Astrocyte (in vitro differentiated cells and primary cell): ENCODE results near the gene CPPED1.

Source experiments
- EZH2 ChIP-seq: IDR thresholded peaks from 2 replicates; pipeline ENCODE4 v1.6.1; 2012; ENCODE audit warnings: mild to moderate bottlenecking, low read length, inconsistent platforms; ENCODE audit not compliant: insufficient read depth
- TF ChIP-seq, protein P1 (sequence below): IDR thresholded peaks from 2 replicates; pipeline ENCODE4 v1.5.1; 2011; ENCODE audit warnings: low read depth, mild to moderate bottlenecking, inconsistent platforms, low read length, moderate library complexity; ENCODE audit not compliant: insufficient read depth

DNA sequence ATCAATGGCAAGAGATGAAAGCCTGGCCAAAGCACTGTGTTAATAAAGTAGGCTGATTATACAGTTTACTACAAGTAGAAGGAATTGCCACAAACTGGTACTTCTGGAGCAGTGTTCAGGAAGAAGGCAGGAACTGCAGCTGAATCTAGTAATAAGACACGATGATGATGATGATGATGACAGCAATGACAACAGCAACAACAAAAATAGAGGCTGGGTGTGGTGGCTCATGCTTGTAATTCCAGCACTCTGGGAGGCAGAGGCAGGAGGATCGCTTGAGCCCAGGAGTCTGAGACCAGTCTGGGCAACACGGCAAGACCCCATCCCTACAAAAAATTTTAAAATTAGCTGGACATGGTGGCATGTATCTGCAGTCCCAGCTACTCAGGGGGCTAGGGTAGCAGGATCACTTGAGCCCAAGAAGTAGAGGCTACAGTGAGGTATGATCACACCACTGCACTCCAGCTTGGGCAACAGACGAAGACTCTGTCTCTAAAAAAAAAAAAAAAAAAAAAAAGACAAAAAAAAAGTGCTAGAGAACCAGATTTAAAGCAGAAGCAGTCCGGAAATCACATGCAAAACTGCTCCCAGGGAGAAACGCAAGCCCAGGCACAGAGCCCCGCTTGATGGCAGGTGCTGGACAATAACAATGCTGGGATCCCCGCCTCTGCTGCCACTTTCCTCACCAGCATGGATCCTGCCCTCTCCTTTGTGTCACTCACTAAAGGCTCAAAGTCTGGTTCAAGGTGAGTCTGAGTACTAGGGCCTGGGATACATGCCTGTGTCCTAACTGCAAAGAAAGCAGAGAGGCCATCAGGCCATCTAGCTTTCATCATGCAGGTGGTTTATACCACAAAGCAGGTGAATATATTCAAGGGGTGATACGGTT lies 44.8 kb downstream of the CPPED1 start:
- TF ChIP-seq, protein P1, sequence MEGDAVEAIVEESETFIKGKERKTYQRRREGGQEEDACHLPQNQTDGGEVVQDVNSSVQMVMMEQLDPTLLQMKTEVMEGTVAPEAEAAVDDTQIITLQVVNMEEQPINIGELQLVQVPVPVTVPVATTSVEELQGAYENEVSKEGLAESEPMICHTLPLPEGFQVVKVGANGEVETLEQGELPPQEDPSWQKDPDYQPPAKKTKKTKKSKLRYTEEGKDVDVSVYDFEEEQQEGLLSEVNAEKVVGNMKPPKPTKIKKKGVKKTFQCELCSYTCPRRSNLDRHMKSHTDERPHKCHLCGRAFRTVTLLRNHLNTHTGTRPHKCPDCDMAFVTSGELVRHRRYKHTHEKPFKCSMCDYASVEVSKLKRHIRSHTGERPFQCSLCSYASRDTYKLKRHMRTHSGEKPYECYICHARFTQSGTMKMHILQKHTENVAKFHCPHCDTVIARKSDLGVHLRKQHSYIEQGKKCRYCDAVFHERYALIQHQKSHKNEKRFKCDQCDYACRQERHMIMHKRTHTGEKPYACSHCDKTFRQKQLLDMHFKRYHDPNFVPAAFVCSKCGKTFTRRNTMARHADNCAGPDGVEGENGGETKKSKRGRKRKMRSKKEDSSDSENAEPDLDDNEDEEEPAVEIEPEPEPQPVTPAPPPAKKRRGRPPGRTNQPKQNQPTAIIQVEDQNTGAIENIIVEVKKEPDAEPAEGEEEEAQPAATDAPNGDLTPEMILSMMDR: no peak
- TF ChIP-seq EZH2: no peak
